Fibroblast of skin of scalp (primary cell): ENCODE data around the gene HSPG2.
"Not testable (repeated sequence)": the region's sequence is repeated elsewhere in the genome, so short reads cannot be mapped to it uniquely, and the experiment has no call there.

Experiments used
- DNase-seq: peaks from one replicate; pipeline ENCODE4 v3.0.0-alpha.2; 2013

Gene HSPG2

DNA sequence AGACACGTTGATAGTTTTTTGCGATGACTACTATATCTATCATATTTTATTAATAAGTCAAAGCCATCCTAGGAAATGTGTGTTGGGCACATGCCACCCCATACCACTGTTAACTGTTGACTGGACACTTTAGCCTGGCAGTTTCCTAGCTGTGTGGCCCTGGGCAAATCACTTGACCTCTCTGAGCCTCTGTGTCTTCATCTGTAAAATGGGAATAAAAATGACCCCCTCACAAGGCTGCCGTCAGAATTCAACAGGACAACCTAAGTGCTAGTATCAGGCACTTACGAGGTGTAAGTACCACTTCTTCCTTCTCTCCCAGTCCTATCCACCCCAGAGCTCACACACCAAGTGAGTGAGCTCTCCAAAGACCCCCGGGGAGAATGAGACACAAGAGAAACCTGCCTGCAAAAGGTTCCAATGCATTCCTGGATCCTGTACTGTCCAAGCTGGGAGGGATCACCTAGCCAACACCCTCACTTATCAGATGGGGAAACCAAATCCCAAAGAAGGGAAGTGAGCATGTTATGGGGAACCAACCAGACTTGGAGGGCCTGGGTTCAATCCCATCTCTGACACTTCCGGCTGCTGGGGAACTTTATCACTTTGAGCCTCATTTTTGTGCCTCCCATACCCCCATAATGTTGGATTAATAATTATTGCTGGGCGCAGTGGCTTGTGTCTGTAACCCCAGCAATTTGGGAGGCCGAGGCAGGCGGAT is 24.9 kb downstream of the HSPG2 start:
- no peak for DNase-seq

- no peak for DNase-seq
Measured at GRCh38 chr1:21911205-21912001, 25.7 kb downstream of the HSPG2 start.

GRCh38 chr1:21910558-21911204 is 26.4 kb downstream of the HSPG2 start:
- DNase-seq: no peak

DNA sequence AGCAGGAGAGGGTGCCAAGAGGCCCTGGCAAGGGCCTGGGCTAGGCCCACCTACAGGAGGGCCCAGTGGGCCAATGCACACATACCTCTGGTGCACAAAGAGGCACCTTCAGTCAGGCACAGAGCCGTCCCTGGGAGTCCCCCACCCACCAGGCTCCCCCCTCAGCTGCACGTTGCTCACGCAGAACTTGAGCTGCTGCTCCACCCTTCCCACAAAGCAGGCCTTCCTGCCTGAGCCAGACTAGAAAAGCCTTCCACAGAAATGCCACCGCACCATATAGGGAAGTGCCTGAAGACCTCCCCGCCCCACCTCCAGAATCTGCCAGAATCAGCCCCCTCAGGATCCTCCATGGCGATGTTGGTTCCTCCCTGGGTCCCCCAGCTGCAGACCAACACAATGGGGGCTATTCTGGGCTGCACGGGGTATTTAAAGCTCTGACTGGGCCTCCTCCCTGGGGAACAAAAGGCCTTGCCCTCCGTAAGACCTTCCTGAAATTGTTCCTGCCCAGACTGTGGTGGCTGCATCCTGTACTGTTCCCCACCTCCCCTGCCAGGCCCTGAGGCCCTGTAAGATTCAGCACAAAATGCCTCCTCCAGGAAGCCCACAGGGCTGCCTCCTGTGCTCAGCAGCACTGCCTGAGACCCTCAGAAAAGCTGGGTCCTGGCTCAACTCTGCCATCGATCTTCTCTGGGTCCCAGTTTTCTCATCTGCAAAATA is 27.2 kb downstream of the HSPG2 start:
- peak; percentile 95 for DNase-seq

- peak; percentile 86 for DNase-seq
Measured at GRCh38 chr1:21909286-21909759, 27.8 kb downstream of the HSPG2 start.

GRCh38 chr1:21907737-21908534 is 29.2 kb downstream of the HSPG2 start:
- DNase-seq: not testable (repeated sequence)

DNA sequence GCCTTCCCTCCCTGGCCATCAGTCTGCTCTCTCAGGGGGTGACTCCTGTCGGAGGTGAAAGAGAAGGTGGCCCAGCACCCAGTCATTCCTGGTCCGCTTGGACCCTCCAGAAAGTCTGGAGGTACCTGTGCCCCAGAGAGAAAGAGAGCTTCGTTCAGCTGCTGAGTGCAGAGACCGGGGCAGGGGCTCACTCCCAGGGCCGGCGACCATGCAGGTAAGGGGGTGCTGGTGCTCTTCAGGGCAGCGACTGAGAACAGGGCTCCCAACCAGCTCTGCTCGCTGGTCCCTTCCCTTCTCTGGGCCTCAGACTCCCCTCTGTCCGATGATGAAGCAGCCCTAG is 30.1 kb downstream of the HSPG2 start:
- no peak for DNase-seq

GRCh38 chr1:21906173-21907078 is 30.7 kb downstream of the HSPG2 start:
- DNase-seq: no peak

DNA sequence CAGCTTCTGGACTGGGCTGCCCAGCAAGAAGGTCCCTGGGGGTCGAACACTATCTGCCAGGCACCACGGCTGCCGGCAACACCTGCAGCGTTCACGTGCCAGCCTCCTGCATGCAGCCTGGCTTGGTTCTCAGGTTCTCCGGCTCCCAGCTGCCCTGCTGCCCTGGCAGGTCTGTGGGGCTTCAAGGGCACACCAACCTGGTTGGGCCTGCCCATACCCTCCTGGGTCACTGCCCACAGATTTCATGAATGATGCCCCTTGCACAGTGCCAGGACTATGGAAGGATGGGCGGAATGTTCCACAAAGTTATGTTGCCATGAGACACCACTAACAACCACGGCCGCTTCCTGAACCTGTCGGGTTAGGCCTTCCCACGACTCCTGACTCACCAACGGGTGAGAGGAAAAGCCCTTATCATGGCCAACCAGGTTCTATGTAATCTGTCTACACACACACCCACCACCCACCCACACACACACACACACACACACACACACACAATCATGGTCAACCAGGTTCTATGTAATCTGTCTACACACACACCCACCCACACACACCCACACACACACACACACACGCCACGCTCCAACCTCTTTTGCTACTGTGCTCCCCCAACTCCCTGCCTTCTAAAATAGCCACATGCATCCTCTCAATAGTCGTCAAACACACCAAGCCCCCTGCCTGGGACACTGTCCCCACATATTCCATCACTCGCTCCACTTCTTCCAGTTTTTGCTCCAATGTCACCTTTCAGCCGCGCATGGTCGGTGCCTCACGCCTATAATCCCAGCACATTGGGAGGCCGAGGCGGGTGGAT is 32.2 kb downstream of the HSPG2 start:
- DNase-seq: peak; percentile 54

- DNase-seq: no peak
Measured at GRCh38 chr1:21904454-21904703, 32.7 kb downstream of the HSPG2 start.

- no peak for DNase-seq
Measured at GRCh38 chr1:21903638-21904453, 33.3 kb downstream of the HSPG2 start.

DNA sequence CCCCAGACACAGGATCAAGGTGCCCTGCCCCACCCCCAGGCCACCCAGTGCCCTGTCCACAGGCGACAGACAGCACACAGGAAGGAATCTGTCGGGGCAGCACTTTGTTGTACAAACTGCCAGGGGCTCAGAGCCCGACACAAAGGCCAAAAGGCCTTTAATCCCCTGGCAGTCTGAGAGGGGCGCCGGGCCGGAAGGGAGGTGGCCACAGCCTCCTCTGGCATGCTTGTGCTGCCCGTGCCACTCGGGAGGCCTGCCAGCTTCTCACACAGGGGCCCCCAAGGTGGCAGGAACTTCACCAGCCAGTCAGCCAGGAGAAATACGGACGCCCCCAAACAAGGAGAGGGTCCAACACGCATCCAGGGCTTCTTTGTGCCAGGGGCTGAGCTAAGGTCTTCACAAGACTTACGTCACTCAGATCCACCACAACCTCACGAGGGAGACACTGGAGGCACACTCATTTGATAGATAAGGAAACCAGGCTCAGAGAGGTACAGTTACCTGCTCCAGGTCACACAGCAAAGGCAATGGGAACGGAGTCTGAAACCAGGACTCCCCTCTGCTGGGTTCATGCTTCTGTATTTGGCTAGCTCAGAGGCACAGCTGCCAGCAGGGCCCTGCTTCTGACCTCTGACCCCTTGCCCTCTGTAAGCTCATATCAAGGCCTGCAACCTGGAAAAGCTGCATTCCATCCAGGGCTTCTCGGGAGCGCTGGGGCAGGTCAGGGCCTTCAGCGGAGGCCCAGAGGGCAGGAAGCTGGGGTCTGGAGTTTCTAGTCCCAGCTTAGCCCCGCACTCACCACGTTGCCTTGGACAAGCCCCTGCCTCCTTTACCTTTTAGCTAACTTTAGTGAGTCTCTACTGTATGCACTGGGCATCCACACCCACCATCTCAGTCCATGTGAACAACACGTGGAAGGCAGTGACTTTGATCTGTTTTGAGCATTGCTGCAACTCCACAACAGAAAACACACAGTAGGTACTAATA is 34.8 kb downstream of the HSPG2 start:
- DNase-seq: no peak

DNA sequence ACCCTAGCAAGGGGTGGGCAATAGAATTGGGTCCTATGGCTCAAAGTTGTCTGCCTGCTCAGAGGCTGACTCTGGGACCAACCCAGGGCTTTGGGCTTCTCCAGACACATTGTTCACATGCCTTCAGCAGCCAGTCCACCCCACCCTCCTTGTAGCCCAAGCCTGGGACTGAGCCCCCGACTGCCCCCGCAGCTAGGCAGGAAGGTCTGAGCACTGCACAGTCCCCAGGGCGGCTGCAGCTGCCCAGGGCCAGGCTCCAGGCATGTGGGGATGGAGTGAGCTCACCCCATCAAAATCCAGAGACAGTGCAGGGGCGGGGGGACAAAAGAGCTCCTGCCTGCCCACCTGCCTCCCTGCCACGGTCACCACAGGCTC is 35.6 kb downstream of the HSPG2 start:
- DNase-seq: peak; percentile 79

DNA sequence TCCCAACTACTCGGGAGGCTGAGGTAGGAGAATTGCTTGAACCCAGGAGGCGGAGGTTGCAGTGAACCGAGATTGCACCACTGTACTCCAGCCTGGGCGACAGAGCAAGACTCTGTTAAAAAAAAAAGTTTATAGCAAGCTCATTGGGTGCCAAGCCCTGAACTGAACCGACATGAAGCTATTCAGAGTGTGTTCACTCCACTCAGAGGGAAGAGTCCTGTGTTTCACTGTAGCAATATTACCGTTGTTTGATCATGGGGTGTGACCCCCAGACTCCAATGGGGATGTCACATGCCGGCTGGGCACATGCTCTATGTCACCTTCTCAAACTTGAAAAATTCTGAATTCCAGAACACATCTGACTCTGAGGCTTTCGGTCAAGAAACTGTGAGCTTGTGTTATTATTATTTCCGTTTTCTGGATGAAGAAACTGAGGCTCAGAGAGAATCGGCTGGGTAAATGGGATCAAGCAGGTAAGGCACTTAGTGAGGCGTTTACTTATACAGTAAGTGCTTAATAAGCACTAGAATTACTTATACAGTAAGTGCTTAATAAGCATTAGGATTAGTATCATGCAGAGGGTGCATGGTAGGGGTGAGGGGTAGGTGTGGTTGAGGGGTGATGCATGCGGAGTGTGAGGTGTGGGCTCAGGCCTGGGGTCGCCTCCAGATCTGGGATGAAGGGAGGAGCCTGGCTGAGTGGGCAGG is 36.2 kb downstream of the HSPG2 start:
- DNase-seq: no peak

DNA sequence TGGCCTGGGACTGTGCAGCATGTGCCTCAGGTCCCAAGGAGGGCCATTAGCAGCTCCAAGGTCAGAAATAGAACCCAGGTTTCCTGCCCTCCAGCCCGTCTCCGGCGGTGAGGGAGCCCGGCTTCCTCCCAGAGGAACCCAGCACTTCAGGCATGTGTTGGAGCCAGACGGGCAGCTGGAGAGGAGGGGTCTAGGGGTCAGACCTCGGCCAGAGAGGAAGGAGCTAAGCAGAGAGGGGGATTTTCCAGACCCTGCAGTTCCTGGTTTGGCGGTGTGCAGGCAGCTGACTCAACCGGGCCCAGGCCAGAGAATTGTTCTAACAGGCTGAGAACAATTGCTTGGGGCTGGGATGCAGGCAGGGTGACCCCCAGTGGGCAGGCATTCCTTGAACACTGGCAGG is 37.1 kb downstream of the HSPG2 start:
- DNase-seq: no peak

GRCh38 chr1:21899267-21899810 is 37.8 kb downstream of the HSPG2 start:
- DNase-seq: no peak
